SK-N-MC (cell line): ENCODE data around the gene SEH1L.

ENCODE experiments used
- DNase-seq: peaks from one replicate; pipeline ENCODE4 v3.0.0-alpha.2; 2011; ENCODE audit warnings: low read depth, low spot score
- H3K27ac ChIP-seq: fragments of 200-600 bp; sonication (generic); 2 replicates; pipeline ENCODE4 v1.5.1; 2016; ENCODE audit warnings: mixed run types
- H3K36me3 ChIP-seq: fragments of 200-600 bp; sonication (generic); 2 replicates; pipeline ENCODE4 v1.6.1; 2017; ENCODE audit warnings: antibody characterized with exemption, low read length, mixed read lengths; ENCODE audit not compliant: insufficient read depth
- H3K4me3 ChIP-seq: fragments of 200-600 bp; sonication (generic); 2 replicates; pipeline ENCODE4 v1.5.1; 2016
- H3K9ac ChIP-seq: fragments of 200-600 bp; sonication (generic); 2 replicates; pipeline ENCODE4 v1.8.0; 2017; ENCODE audit warnings: mixed run types, mixed read lengths; ENCODE audit not compliant: insufficient read length
- H3K9me3 ChIP-seq: fragments of 200-600 bp; sonication (generic); 2 replicates; pipeline ENCODE4 v1.6.1; 2017; ENCODE audit warnings: low read depth, mild to moderate bottlenecking, antibody characterized with exemption, low read length, moderate library complexity, mixed read lengths
- EZH2 ChIP-seq: fragments of 200-600 bp; sonication (generic); IDR thresholded peaks from one replicate; pipeline ENCODE4 v1.6.1; 2017; ENCODE audit warnings: antibody characterized with exemption
- FOXP2 ChIP-seq: optimal IDR thresholded peaks from 2 replicates; pipeline ENCODE3; 2011; ENCODE audit warnings: mild to moderate bottlenecking, moderate library complexity; ENCODE audit not compliant: insufficient read depth; ENCODE audit errors: extremely low read length, control extremely low read depth
- POLR2AphosphoS5 ChIP-seq: IDR thresholded peaks from 2 replicates; pipeline ENCODE4 v1.6.1; 2012; ENCODE audit warnings: mild to moderate bottlenecking, low read depth, low read length, borderline replicate concordance

Gene SEH1L

DNA sequence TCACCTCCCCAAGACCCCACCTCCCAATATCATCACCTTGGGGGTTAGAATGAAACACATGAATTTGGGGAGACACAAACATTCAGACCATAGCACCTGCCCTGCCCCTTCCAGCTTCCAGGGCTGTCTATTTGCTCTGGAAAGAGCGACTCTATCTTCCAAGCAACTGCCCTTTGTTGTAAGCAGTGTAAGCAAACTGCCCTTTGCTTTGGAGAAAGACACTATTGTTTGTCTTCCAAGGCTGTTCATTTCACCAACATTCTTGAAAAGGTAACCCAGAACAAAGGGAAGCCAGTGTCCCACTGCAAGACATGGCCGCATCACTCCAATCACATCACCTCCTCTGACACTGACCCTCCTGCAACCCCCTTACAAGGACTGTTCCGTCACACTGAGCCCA, 16.9 kb upstream of the SEH1L start:
- no peak for DNase-seq
- Histone ChIP-seq H3K9ac (no peak overlapping the region), H3K27ac (no peak overlapping the region), H3K9me3 (no peaks in the 10 kb centered on the region), H3K36me3 (no peaks in the 10 kb centered on the region), H3K4me3 (no peak overlapping the region)
- no peak for TF ChIP-seq EZH2
- no peak for TF ChIP-seq FOXP2
- no peak for TF ChIP-seq POLR2AphosphoS5

DNA sequence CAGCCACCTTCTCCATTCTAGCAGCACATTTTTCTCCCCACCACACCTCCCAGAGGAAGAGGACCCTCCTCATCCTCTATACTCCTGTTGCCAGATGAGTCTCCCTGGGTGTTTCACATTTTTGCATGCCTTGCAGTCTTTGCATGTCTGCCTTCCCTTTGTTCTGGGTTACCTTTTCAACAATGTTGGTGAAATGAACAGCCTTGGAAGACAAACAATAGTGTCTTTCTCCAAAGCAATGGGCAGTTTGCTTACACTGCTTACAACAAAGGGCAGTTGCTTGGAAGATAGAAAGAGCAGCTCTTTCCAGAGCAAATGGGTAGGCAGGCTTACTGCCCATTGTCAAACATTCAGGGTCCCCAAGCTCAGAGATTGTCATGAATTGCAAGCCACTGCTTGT, 14.5 kb upstream of the SEH1L start:
- Histone ChIP-seq H3K9me3 (no peaks in the 10 kb centered on the region), H3K36me3 (no peaks in the 10 kb centered on the region), H3K4me3 (no peak overlapping the region), H3K27ac (no peak overlapping the region), H3K9ac (no peak overlapping the region)
- TF ChIP-seq EZH2 = no peak
- TF ChIP-seq POLR2AphosphoS5 = no peak
- no peak for TF ChIP-seq FOXP2
- DNase-seq = no peak

- H3K9ac ChIP-seq = no peak overlapping the region
- TF ChIP-seq FOXP2 (no peak), EZH2 (no peak), POLR2AphosphoS5 (no peak)
- H3K27ac ChIP-seq = no peak overlapping the region
- H3K36me3 ChIP-seq = no peaks in the 10 kb centered on the region
- DNase-seq = peak; percentile 26
- no peaks in the 10 kb centered on the region for H3K9me3 ChIP-seq
- H3K4me3 ChIP-seq = no peak overlapping the region
These were observed 13.2 kb upstream of the SEH1L start for GRCh38 chr18:12934454-12935071.

DNA sequence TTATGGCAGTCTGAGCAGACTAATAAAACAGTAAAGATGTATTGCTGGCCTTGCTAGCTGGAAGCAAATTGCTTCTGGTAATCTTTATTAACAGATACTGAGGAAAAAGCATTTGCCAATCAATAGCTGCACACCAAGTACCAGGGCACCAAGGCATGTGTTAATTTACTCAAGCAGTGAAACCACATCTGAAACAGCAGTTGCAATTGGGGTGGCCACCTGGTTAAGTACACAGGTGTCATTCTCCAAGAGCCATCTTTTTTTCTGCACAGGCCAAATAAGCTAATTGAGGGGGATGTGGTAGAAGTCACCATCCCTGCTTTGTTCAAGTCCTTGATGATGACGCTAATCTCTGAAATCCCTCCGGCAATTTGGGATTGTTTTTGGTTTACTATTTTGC, 8.6 kb upstream of the SEH1L start:
- Histone ChIP-seq H3K9ac (no peak overlapping the region), H3K4me3 (no peak overlapping the region), H3K36me3 (no peaks in the 10 kb centered on the region), H3K27ac (no peak overlapping the region), H3K9me3 (no peaks in the 10 kb centered on the region)
- TF ChIP-seq FOXP2 = no peak
- TF ChIP-seq POLR2AphosphoS5 = no peak
- TF ChIP-seq EZH2 = no peak
- DNase-seq = no peak

- Histone ChIP-seq H3K4me3 (no peak overlapping the region), H3K27ac (no peak overlapping the region), H3K36me3 (no peaks in the 10 kb centered on the region), H3K9ac (no peak overlapping the region), H3K9me3 (no peaks in the 10 kb centered on the region)
- no peak for DNase-seq
- no peak for TF ChIP-seq FOXP2
- TF ChIP-seq POLR2AphosphoS5 = no peak
- no peak for TF ChIP-seq EZH2
These were observed 4.6 kb upstream of the SEH1L start for GRCh38 chr18:12943215-12943614.

GRCh38 chr18:12944709-12945108, 3.1 kb upstream of the SEH1L start:
- Histone ChIP-seq H3K36me3 (peaks cover 8% of the 10 kb centered on the region), H3K9me3 (no peaks in the 10 kb centered on the region), H3K4me3 (no peak overlapping the region), H3K9ac (no peak overlapping the region), H3K27ac (peak overlapping the region; percentile 26; the same call in 1 of the 2 replicates)
- TF ChIP-seq FOXP2 (no peak), EZH2 (no peak), POLR2AphosphoS5 (no peak)
- no peak for DNase-seq

- DNase-seq = no peak
- H3K9ac ChIP-seq = peak overlapping the region; percentile 91
- H3K36me3 ChIP-seq = peaks cover 24% of the 10 kb centered on the region
- no peaks in the 10 kb centered on the region for H3K9me3 ChIP-seq
- TF ChIP-seq EZH2 = no peak
- no peak for TF ChIP-seq FOXP2
- no peak for TF ChIP-seq POLR2AphosphoS5
- peak overlapping the region; percentile 90 for H3K27ac ChIP-seq
- peak overlapping the region; percentile 100 for H3K4me3 ChIP-seq
These were observed 1.1 kb upstream of the SEH1L start for GRCh38 chr18:12946549-12947284.

- DNase-seq = no peak
- Histone ChIP-seq H3K9me3 (no peaks in the 10 kb centered on the region), H3K4me3 (peak overlapping the region; percentile 98), H3K27ac (peak overlapping the region; percentile 97), H3K36me3 (peaks cover 35% of the 10 kb centered on the region), H3K9ac (peak overlapping the region; percentile 92)
- TF ChIP-seq EZH2 (no peak), FOXP2 (no peak), POLR2AphosphoS5 (peak; percentile 76)
These were observed 416 bp downstream of the SEH1L start for GRCh38 chr18:12948050-12948804.
